SH-SY5Y (cell line): Measurements from ENCODE around the gene CHD2.

Experiments used
- GATA2 ChIP-seq: IDR thresholded peaks from 2 replicates; pipeline ENCODE4 v1.6.1; 2011; ENCODE audit warnings: mild to moderate bottlenecking, low read depth, low read length
- GATA3 ChIP-seq: IDR thresholded peaks from 2 replicates; pipeline ENCODE4 v1.6.1; 2011; ENCODE audit warnings: low read depth, mild to moderate bottlenecking, low read length, moderate library complexity

DNA sequence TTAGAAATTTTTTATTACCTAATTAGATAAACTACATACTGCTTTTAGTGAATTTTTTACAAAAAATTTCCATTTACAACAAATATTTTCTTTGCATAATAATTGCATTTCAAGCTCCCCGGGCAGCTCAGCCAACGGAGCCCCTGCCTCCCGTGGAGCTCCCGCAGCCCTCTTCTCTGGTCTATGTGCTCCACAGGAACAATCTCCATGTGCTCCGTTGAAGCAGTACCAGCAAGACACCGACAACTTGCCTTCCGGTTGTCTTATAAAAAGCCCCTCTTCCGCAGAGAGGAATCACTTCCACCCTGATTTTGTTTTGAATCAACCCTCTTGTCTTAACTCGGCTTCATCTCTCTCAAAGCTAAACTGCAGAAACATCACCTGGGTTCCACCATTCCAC lies 46.9 kb upstream of the CHD2 start:
- no peak for TF ChIP-seq GATA3
- TF ChIP-seq GATA2 = no peak
